Measurements from ENCODE around the gene DNAH12.
"Not testable (repeated sequence)": the region's sequence is repeated elsewhere in the genome, so short reads cannot be mapped to it uniquely, and the experiment has no call there.

DNAH12 gene

GRCh38 chr3:57505901-57506300 is 38.2 kb downstream of the DNAH12 start (continued):
- TF ChIP-seq CSRNP3 (CRISPR knock-in tag; IDR thresholded peaks at IDR 0.05) (no peak), ESRRG (CRISPR knock-in tag; IDR thresholded peaks at IDR 0.05) (no peak), TOX (CRISPR knock-in tag; IDR thresholded peaks at IDR 0.05; ENCODE audit: borderline replicate concordance) (no peak), ISL1 (CRISPR knock-in tag; IDR thresholded peaks at IDR 0.05) (no peak)

GRCh38 chr3:57500506-57500905 is 43.6 kb downstream of the DNAH12 start:
- no peak for ATAC-seq
- TF ChIP-seq ESRRG (CRISPR knock-in tag; IDR thresholded peaks at IDR 0.05) (no peak), ZC3H10 (CRISPR knock-in tag; IDR thresholded peaks at IDR 0.05) (no peak), BACH2 (CRISPR knock-in tag; IDR thresholded peaks at IDR 0.05; ENCODE audit: borderline replicate concordance) (no peak), CSDC2 (CRISPR knock-in tag; IDR thresholded peaks at IDR 0.05) (no peak), ZFP30 (CRISPR knock-in tag; IDR thresholded peaks at IDR 0.05) (no peak), TSHZ2 (CRISPR knock-in tag; IDR thresholded peaks at IDR 0.05) (no peak), ZNF565 (CRISPR knock-in tag; conservative IDR thresholded peaks at IDR 0.05; ENCODE audit: low read depth) (no peak), TOX (CRISPR knock-in tag; IDR thresholded peaks at IDR 0.05; ENCODE audit: borderline replicate concordance) (no peak), CREB5 (CRISPR knock-in tag; IDR thresholded peaks at IDR 0.05; ENCODE audit: low read depth) (no peak), PPARA (CRISPR knock-in tag; IDR thresholded peaks at IDR 0.05; ENCODE audit: borderline replicate concordance) (no peak), PATZ1 (CRISPR knock-in tag; IDR thresholded peaks at IDR 0.05; ENCODE audit: borderline replicate concordance) (no peak), RARB (CRISPR knock-in tag; IDR thresholded peaks at IDR 0.05) (no peak), CSRNP3 (CRISPR knock-in tag; IDR thresholded peaks at IDR 0.05) (no peak), OSR1 (CRISPR knock-in tag; IDR thresholded peaks at IDR 0.05) (no peak)

- no peak for ATAC-seq
- no peak for TF ChIP-seq PPARA (CRISPR knock-in tag; IDR thresholded peaks at IDR 0.05; ENCODE audit: borderline replicate concordance)
- TF ChIP-seq ARNTL (CRISPR knock-in tag; IDR thresholded peaks at IDR 0.05; ENCODE audit: borderline replicate concordance, low read depth): no peak
- TF ChIP-seq SNAI2 (CRISPR knock-in tag; IDR thresholded peaks at IDR 0.05): no peak
- no peak for TF ChIP-seq ZC3H10 (CRISPR knock-in tag; IDR thresholded peaks at IDR 0.05)
Observed at GRCh38 chr3:57497904-57498303, 46.2 kb downstream of the DNAH12 start.

- no peak for TF ChIP-seq GLIS3 (CRISPR knock-in tag; IDR thresholded peaks at IDR 0.05)
- no peak for TF ChIP-seq ZC3H10 (CRISPR knock-in tag; IDR thresholded peaks at IDR 0.05)
- ATAC-seq: no peak
Observed at GRCh38 chr3:57484563-57484962, 59.6 kb downstream of the DNAH12 start.

- not testable (repeated sequence) for ATAC-seq
Observed at GRCh38 chr3:57477193-57477592, 67.0 kb downstream of the DNAH12 start.
